GM18858 (cell line): ENCODE data around the gene PGA3.
"Not testable (repeated sequence)": the region's sequence is repeated elsewhere in the genome, so short reads cannot be mapped to it uniquely, and the experiment has no call there.

ENCODE experiments used
- ATAC-seq: cut with Tn5 transposase; IDR thresholded peaks from one replicate; pipeline ENCODE4 v1.9.1; 2021; ENCODE audit not compliant: unreplicated experiment

The PGA3 gene

GRCh38 chr11:61170566-61170965 is 32.7 kb upstream of the PGA3 start:
- ATAC-seq: no peak

GRCh38 chr11:61171907-61172306 is 31.4 kb upstream of the PGA3 start:
- no peak for ATAC-seq

- ATAC-seq: no peak
Measured at GRCh38 chr11:61172356-61172755, 31.0 kb upstream of the PGA3 start.

DNA sequence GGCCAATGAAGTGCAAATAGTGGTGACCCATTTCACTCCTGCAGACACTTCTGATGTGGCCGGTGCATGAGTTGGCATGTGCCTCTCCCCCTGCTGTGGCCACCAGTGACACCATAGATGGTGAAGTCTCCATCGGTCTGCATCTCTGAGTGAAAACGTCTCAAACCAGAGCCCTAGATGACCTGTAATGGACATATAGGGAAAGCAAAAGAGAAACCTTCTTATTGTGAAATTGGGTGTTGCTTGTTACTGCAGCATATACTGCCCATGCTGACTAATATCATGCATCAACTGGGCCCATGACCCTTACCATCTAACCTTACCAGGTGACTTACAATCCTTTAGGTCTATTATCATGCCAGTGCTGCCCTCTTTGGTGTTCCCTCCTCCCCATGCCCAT is 30.4 kb upstream of the PGA3 start:
- ATAC-seq: no peak

DNA sequence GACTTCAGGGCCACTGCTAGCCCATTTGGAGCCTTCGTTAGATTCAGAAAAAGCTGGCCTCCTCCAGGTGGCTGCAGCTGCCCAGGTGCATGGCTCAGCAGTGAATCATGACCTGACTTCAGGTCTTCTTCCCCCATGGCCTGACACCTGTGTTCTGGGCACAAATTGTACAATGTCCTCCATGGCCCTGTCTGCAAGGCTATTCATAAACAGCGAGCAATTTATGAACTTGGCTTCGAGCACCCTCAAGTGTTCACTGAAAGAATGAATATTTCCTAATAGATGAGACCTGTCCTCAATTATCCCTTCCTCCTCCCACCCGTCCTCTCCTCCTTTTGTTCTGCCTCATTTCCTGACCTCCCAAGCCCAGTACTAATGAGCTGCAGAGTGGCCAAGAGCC is 29.9 kb upstream of the PGA3 start:
- no peak for ATAC-seq

DNA sequence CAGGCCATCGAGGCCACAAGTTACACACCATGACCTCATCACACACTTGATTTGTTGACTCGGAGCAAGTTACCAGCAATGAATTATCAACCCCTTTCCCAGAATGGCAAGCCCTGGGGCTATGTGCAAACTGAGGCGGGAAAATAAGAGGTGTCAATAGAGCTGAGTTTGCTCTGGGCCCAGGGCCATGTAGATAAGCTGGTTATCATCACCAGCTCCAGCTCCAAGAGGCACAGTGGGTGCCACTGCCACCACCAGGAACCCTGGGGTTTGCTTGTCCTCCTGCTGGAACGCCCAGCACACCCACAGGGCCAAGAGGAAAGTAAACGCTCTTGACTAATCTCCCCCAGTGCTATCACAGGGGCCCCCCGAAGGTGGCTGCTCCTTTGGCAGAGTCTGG is 29.0 kb upstream of the PGA3 start:
- no peak for ATAC-seq

DNA sequence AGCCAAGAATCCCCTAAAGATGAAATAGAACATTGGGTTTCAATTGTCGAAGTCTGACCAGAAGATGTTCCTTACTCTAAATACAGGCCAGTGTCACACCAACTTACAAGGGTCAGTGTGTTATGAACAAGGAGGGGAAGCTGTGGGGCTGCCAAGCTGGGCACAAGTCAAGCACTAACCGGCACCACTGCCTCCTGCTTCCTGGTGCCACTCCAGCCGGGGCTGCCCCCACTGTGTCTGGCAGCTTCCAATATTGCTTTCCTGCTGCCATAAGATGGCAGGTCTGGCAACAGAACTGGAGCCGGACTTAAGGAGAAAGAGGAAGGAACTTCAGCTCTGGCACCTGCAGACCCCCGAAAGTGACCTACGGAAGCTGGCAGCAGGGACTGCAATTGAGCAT is 28.4 kb upstream of the PGA3 start:
- ATAC-seq: no peak

GRCh38 chr11:61176446-61176845 is 26.9 kb upstream of the PGA3 start:
- ATAC-seq: no peak

DNA sequence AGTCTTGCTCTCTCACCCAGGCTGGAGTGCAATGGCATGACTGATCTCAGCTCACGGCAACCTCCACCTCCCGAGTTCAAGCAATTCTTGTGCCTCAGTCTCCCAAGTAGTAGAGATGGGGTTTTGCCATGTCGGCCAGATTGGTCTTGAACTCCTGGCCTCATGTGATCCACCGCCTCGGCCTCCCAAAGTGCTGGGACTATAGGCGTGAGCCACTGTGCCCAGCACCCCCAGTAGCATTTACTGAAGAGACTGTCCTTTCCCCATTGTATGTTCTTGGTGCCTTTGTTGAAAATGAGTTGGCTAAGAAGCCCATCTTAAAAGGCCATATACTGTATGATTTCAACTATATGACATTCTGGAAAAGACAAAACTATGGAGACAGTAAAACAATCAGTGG is 23.1 kb upstream of the PGA3 start:
- not testable (repeated sequence) for ATAC-seq

- ATAC-seq: no peak
Measured at GRCh38 chr11:61181489-61181888, 21.8 kb upstream of the PGA3 start.

GRCh38 chr11:61183645-61184044 is 19.7 kb upstream of the PGA3 start:
- ATAC-seq: no peak

GRCh38 chr11:61186504-61186903 is 16.8 kb upstream of the PGA3 start:
- ATAC-seq: no peak

DNA sequence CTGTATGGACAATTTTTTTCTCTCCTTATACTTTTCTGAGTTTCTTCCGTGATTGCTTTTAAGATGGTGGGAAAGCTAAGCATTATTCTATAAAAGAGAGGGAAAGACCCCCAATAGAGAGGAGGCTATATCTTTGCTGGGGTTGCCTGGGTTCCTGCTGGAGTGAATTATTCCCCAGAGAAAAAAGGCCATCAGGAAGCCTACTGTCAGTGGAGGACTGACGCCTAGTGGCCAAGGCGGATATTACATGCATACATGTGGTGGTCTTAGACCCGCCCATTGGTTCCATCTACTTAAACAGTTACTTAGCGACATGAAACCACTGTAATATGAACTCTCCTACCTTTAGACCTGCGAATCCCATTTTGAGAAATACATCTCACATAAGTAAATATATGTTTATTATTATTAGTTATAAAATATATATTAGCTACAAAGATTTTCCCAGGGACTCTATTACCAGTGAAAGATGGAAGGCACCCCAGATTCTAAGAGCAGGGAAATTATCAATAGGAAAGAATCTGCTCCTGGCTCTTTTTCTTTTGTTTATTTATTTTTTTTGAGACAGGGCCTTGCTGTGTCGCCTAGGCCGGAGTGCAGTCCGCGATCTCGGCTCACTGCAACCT is 15.7 kb upstream of the PGA3 start:
- ATAC-seq: no peak

DNA sequence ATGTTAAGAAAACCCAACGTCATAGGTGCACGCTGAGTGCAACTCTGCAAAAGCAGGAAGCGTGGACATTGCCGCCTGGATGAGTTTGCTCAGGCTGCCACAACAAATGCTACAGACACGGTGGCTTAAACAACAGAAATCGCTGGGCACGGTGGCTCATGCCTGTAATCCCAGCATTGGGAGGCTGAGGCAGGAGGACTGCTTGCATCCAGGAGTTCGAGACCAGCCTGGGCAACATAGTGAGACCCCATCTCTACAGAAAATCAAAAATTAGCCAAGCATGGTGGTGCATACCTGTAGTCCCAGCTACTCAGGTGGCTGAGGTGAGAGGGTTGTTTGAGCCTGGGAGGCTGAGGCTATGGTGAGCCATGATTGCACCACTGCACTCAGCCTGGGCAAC is 13.4 kb upstream of the PGA3 start:
- ATAC-seq: no peak

DNA sequence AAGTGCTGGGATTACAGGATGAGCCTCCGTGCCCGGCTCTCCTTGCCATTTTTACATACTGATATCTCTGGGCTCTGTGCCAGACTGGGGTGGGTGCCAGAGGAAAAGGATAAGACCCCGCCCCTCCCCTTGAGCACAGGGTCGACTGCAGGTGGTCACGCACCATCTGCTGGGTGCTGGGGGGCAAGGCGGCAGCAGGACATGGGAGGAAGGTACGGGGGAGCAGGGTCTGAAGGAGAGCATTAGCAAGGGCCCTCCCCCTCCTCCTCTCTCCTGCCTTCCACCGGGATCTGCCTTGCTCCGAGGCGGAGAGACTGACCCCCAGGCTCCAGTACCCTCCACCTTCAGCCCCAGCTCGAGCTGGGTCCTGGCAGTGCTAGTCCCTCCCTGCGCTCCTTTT is 9.7 kb upstream of the PGA3 start:
- ATAC-seq: no peak

- ATAC-seq: no peak
Measured at GRCh38 chr11:61194169-61194671, 9.1 kb upstream of the PGA3 start.

- no peak for ATAC-seq
Measured at GRCh38 chr11:61194981-61195695, 8.2 kb upstream of the PGA3 start.

GRCh38 chr11:61195719-61196118 is 7.6 kb upstream of the PGA3 start:
- ATAC-seq: no peak

DNA sequence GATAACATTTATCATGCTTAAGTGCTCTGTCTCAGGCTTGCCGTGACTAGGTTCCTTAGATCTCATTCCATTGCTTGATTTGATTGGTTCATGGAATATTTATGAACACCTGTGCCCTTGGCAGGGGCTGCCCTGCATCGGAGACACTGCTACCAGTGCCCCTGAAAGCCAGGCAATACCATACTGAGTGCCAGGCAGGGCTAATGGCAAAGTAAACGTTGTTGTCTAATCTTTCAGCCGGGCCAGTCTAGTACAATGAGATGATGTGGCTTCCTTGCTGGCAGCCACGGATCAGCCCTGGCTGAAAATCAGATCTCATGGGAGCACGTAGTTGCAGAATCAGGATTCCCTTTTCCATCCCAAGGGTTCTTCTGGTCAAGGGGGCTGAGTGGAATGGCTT is 5.0 kb upstream of the PGA3 start:
- ATAC-seq: no peak

GRCh38 chr11:61198948-61199523 is 4.3 kb upstream of the PGA3 start:
- no peak for ATAC-seq

DNA sequence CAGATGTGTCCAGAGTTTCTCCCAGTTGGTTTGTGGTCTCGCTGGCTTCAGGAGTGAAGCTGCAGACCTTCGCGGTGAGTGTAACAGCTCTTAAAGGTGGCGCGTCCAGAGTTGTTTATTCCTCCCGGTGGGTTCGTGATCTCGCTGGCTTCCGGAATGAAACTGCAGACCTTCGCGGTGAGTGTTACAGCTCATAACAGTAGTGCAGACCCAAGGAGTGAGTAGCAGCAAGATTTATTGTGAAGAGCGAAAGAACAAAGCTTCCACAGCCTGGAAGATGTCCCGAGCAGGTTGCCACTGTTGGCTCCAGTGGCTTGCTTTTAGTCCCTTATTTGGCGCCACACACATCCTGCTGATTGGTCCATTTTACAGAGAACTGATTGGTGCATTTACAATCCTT is 1.8 kb upstream of the PGA3 start:
- ATAC-seq: no peak

DNA sequence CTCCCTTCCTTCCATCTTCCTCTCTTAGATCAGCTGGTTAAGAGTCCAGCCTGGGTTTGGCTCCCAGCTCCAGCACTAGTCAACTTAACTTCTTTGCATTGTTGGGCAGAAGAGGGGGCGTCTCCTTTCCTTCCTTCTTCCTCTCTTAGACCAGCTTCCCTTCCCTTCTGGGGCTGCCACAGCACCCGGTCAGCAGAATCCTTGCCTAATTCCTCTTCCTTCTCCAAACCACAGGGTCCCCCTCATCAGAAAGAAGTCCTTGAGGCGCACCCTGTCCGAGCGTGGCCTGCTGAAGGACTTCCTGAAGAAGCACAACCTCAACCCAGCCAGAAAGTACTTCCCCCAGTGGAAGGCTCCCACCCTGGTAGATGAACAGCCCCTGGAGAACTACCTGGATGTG is 558 bp downstream of the PGA3 start:
- not testable (repeated sequence) for ATAC-seq
